Measurements from ENCODE around the gene ZNF783.

The ZNF783 gene

GRCh38 chr7:149217570-149217969 lies 44.4 kb upstream of the ZNF783 start:
- Histone ChIP-seq H3K9ac (ENCODE audit: low read length) (no peak overlapping the region), H3K9me2 (ENCODE audit: low read depth, low read length) (no peaks in the 10 kb centered on the region), H2AFZ (ENCODE audit: low read length) (no peak overlapping the region), H3K27me3 (ENCODE audit: insufficient read depth, low read length) (no peaks in the 10 kb centered on the region), H3K4me2 (ENCODE audit: low read length) (no peak overlapping the region), H3K4me1 (ENCODE audit: insufficient read depth, low read length, severe bottlenecking) (no peaks in the 10 kb centered on the region), H3K79me2 (ENCODE audit: insufficient read depth, low read length) (no peaks in the 10 kb centered on the region), H3K36me3 (ENCODE audit: insufficient read depth, low read length) (peaks cover 55% of the 10 kb centered on the region), H3F3A (ENCODE audit: insufficient read depth, low read length) (no peaks in the 10 kb centered on the region), H3K4me3 (ENCODE audit: low read depth, low read length, poor library complexity, severe bottlenecking) (no peak overlapping the region), H3K9me3 (ENCODE audit: low read length) (no peaks in the 10 kb centered on the region), H3K27ac (ENCODE audit: low read depth, low read length, poor library complexity, severe bottlenecking) (no peak overlapping the region), H4K20me1 (ENCODE audit: insufficient read depth, low read length) (no peaks in the 10 kb centered on the region)
- no peak for TF ChIP-seq CTCF (IDR thresholded peaks at IDR 0.05; ENCODE audit: low read length)
- TF ChIP-seq EZH2 (IDR thresholded peaks at IDR 0.05; ENCODE audit: borderline replicate concordance, low read length), result no peak

GRCh38 chr7:149218469-149219420 lies 43.3 kb upstream of the ZNF783 start:
- no peak overlapping the region for H3K4me2 ChIP-seq (ENCODE audit: low read length)
- no peak overlapping the region for H3K4me3 ChIP-seq (ENCODE audit: low read depth, low read length, poor library complexity, severe bottlenecking)
- no peaks in the 10 kb centered on the region for H3K79me2 ChIP-seq (ENCODE audit: insufficient read depth, low read length)
- H3K9me2 ChIP-seq (ENCODE audit: low read depth, low read length), result no peaks in the 10 kb centered on the region
- H3K27me3 ChIP-seq (ENCODE audit: insufficient read depth, low read length), result no peaks in the 10 kb centered on the region
- TF ChIP-seq CTCF (IDR thresholded peaks at IDR 0.05; ENCODE audit: low read length), result no peak
- no peak for TF ChIP-seq EZH2 (IDR thresholded peaks at IDR 0.05; ENCODE audit: borderline replicate concordance, low read length)
- no peak overlapping the region for H2AFZ ChIP-seq (ENCODE audit: low read length)
- no peaks in the 10 kb centered on the region for H3K9me3 ChIP-seq (ENCODE audit: low read length)
- H3K9ac ChIP-seq (ENCODE audit: low read length), result no peak overlapping the region
- no peak overlapping the region for H3K27ac ChIP-seq (ENCODE audit: low read depth, low read length, poor library complexity, severe bottlenecking)
- no peaks in the 10 kb centered on the region for H3K4me1 ChIP-seq (ENCODE audit: insufficient read depth, low read length, severe bottlenecking)
- H4K20me1 ChIP-seq (ENCODE audit: insufficient read depth, low read length), result no peaks in the 10 kb centered on the region
- peaks cover 44% of the 10 kb centered on the region for H3K36me3 ChIP-seq (ENCODE audit: insufficient read depth, low read length)
- H3F3A ChIP-seq (ENCODE audit: insufficient read depth, low read length), result no peaks in the 10 kb centered on the region

- Histone ChIP-seq H3K27me3 (ENCODE audit: insufficient read depth, low read length) (no peaks in the 10 kb centered on the region), H3K4me3 (ENCODE audit: low read depth, low read length, poor library complexity, severe bottlenecking) (no peak overlapping the region), H4K20me1 (ENCODE audit: insufficient read depth, low read length) (no peaks in the 10 kb centered on the region), H3F3A (ENCODE audit: insufficient read depth, low read length) (no peaks in the 10 kb centered on the region), H3K4me2 (ENCODE audit: low read length) (no peak overlapping the region), H3K4me1 (ENCODE audit: insufficient read depth, low read length, severe bottlenecking) (no peaks in the 10 kb centered on the region), H3K79me2 (ENCODE audit: insufficient read depth, low read length) (no peaks in the 10 kb centered on the region), H3K27ac (ENCODE audit: low read depth, low read length, poor library complexity, severe bottlenecking) (no peak overlapping the region), H3K36me3 (ENCODE audit: insufficient read depth, low read length) (peaks cover 26% of the 10 kb centered on the region), H3K9me2 (ENCODE audit: low read depth, low read length) (no peaks in the 10 kb centered on the region), H3K9ac (ENCODE audit: low read length) (no peak overlapping the region), H2AFZ (ENCODE audit: low read length) (no peak overlapping the region), H3K9me3 (ENCODE audit: low read length) (no peaks in the 10 kb centered on the region)
- TF ChIP-seq CTCF (IDR thresholded peaks at IDR 0.05; ENCODE audit: low read length) (no peak), EZH2 (IDR thresholded peaks at IDR 0.05; ENCODE audit: borderline replicate concordance, low read length) (no peak)
Measured at GRCh38 chr7:149220534-149220933, 41.5 kb upstream of the ZNF783 start.

Data from OCI-LY1 (cell line).